ENCODE measurements around the gene TAPBP.
"Not testable (repeated sequence)": the region's sequence is repeated elsewhere in the genome, so short reads cannot be mapped to it uniquely, and the experiment has no call there.

Gene TAPBP

DNA sequence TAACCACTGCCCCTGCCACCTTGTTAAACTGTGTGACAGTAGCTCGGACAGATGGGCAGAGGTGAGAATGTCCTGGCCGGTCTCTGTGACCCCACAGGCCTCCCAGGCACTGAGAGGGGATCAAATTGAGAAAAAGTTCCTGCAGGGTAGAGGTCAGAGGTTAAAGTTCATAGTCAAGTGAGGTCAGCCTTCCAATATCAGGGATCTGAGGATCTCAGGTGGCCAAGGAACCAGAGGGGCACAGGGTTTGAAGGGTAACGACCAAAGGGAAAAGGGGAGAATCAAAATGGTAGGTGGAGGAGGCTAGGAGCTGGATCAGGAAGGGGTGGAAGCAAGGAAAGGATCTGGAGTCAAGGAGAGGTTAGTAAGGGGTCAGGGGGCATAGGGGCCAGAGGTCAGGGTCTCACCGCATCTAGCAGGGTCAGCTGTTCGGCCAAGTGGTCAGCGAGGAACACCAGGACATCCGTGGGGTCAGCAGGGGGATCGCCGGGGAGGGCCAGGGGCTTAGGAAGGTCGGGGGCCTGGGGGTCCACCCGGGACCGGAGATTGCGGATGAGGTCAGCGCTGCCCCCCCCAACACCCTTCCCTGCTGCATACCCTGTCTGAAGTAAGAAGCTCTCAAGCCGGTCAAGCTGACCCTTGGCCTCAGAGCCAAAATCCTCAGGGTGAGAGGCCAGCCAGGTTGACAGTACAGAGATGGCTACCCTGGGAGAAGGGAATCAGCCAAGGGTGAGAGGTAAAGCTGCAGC, 18.1 kb downstream of the TAPBP start:
- H3K27ac Mint-ChIP-seq, result peak overlapping the region; percentile 85
- no peak overlapping the region for H3K4me3 Mint-ChIP-seq
- no peaks in the 10 kb centered on the region for H3K9me3 Mint-ChIP-seq
- peaks cover 36% of the 10 kb centered on the region for H3K4me1 Mint-ChIP-seq (ENCODE audit: low read depth)
- peaks cover 70% of the 10 kb centered on the region for H3K36me3 Mint-ChIP-seq (ENCODE audit: low read depth)
- DNase-seq, result no peak
- H3K27me3 Mint-ChIP-seq, result no peaks in the 10 kb centered on the region

DNA sequence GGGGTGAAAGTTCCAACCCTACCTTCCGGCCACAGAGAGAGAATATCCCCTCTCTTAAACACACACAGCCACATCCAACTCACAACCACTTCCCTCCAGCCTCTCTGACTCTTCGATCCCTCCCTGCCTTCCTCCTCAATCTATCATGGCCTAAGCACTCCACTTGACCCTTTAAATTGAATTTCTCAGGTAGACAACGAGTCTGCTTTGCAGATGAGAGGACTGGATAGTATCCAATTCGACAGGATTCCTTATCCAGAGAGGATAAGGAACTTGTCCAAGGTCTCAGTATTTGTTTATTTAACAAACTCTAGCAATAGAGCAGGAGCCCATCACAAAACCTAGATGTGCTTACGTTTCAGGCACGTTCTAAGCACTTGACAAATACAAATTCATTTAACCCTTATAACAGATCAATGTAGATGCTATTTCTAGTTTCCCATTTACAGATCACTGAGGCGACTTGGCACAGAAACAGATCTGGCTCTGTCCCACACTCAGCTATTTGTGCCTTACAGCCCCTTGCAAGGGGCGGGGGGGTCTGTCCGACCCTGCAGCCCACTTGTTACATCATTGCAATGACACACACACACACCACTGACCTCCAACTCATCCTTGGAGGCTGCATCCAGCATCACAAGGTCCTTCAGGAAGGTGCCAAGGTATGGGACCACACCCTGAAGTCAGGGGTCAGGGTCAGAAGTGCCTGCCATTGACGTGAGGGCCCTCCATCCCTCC, 19.6 kb downstream of the TAPBP start:
- H3K9me3 Mint-ChIP-seq, result no peaks in the 10 kb centered on the region
- peaks cover 30% of the 10 kb centered on the region for H3K4me1 Mint-ChIP-seq (ENCODE audit: low read depth)
- H3K27ac Mint-ChIP-seq, result peak overlapping the region; percentile 52
- no peaks in the 10 kb centered on the region for H3K27me3 Mint-ChIP-seq
- peaks cover 70% of the 10 kb centered on the region for H3K36me3 Mint-ChIP-seq (ENCODE audit: low read depth)
- no peak for DNase-seq
- H3K4me3 Mint-ChIP-seq, result no peak overlapping the region

DNA sequence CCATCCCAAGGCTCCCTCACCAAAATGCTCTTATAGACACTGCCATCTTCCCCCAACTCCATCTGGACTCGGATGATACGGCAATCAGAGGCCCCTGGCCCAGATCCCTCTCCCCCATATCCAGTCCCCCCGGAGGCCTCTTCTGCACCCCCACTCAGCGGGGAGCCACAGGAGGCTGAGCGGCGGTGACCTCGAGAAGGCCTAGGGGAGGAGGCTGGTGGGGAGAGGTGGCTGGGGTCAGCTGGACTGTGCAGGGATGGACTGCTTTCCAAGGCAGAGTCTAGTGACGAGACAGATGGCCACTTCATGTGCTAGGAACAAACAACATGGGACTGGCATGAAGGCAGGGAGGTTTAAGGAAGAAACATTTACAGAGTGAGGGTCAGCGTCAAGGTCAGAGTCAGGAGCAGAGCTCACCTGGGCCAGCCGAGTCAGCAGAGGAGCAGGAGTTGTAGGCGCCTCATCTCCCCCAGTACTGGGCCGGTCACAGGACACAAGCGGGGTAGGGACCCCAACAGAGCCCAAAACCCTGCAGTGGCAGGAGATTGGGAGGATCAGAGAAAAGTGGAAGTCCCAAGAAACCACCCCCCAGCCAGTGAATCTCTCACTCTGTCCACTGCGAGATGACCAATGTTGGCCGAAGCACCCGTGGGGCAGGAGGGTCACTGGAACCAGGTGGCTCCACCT, 20.7 kb downstream of the TAPBP start:
- DNase-seq, result no peak
- no peak overlapping the region for H3K4me3 Mint-ChIP-seq
- no peaks in the 10 kb centered on the region for H3K27me3 Mint-ChIP-seq
- peaks cover 37% of the 10 kb centered on the region for H3K4me1 Mint-ChIP-seq (ENCODE audit: low read depth)
- H3K36me3 Mint-ChIP-seq (ENCODE audit: low read depth), result peaks cover 80% of the 10 kb centered on the region
- H3K27ac Mint-ChIP-seq, result peak overlapping the region; percentile 75
- H3K9me3 Mint-ChIP-seq, result no peaks in the 10 kb centered on the region

DNA sequence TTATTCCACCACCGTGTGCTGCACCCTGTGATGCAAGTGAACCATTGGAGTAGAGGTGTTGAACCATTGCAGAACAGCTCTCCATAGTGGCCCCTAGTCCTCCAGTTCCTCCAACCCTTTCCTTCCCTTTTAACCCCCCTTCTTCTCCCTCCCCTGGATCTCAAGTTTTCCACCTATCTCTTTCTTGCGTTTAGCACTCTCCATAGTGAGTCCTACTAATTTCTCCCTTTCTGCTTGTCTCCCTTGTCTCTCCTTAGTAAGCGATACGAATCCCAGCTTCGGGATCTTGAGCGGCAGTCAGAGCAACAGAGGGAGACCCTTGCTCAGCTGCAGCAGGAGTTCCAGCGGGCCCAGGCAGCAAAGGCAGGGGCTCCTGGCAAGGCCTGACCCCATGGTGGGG, 23.4 kb downstream of the TAPBP start:
- no peaks in the 10 kb centered on the region for H3K27me3 Mint-ChIP-seq
- peaks cover 91% of the 10 kb centered on the region for H3K36me3 Mint-ChIP-seq (ENCODE audit: low read depth)
- H3K9me3 Mint-ChIP-seq, result no peaks in the 10 kb centered on the region
- H3K27ac Mint-ChIP-seq, result peak overlapping the region; percentile 98
- DNase-seq, result no peak
- peaks cover 41% of the 10 kb centered on the region for H3K4me1 Mint-ChIP-seq (ENCODE audit: low read depth)
- peak overlapping the region; percentile 98 for H3K4me3 Mint-ChIP-seq

DNA sequence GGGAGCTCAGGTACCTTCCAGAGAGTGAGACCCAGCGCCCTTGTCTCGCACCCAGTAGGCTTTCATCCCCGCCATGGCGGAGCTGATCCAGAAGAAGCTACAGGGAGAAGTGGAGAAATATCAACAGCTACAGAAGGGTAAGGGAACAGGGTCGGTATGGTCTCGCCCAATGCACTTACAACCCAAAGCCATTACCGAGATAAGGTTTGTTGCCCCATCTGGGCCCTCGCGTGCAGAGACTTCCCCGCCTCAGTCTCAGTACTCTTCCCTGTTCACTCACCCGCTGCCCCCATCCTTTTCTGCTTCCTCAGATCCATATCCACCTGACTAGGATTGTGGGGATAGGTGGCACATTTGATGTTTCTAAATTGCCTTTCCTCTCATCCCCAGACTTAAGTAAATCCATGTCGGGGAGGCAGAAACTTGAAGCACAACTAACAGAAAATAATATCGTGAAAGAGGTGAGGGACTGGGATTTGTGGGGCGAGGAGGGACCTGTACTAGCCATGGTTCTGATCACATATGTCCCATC, 24.0 kb downstream of the TAPBP start:
- Mint-ChIP-seq H3K27me3 (no peaks in the 10 kb centered on the region), H3K27ac (peak overlapping the region; percentile 98), H3K36me3 (ENCODE audit: low read depth) (peaks cover 92% of the 10 kb centered on the region), H3K4me3 (peak overlapping the region; percentile 98), H3K4me1 (ENCODE audit: low read depth) (peaks cover 41% of the 10 kb centered on the region), H3K9me3 (no peaks in the 10 kb centered on the region)
- no peak for DNase-seq

DNA sequence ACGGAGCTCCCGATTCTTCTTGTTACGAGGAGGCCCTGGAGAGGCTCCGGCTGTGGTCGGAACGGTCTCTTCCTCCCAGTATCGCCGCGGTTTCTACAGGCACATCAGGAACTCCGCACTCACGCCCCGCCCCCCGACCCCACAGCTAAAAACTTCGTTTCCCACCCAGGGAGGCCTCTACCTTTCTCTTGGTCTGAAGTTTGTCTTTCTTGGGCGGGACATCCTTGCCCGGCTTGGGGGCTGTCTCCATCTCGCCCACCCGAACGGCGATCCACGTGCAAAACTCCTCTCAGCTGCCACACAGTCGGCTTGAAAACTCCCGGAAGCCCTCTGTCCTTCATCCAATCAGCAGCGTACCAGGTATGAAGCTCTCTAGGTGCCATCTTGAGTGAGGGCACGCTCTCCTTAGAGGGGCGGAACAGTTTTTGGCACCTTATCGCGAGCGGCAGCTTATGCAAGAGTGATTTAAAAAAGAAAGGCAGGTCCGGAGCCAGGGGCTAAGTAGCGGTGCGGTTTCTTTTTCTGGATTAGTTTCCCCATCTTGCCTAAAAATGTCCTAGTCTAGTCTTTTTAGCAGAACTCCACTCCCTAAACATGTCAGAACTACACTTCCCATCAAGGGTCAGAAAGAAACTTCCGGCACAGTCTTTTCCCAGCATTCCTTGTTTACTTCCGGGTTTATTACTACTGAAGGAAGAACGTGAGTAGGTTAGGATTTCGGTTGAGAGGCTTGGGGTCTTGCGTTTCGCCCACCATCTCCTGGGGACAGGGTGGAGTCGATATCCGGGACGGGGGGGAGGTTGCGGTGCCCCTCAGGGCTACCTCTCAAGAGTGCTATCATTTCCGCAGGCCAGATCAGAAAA, 24.7 kb downstream of the TAPBP start, which contains the start of the genes PFDN6 and WDR46:
TSS of gene PFDN6 (plus strand) at position 681 of the 863 bp plus-strand sequence. CDS start 256 bp downstream, outside the sequence.
TSS of gene WDR46 (minus strand) at position 319 of the 863 bp plus-strand sequence. CDS start at position 250, 69 bp downstream.
- Mint-ChIP-seq H3K36me3 (ENCODE audit: low read depth) (peaks cover 94% of the 10 kb centered on the region), H3K4me1 (ENCODE audit: low read depth) (peaks cover 43% of the 10 kb centered on the region), H3K4me3 (peak within 1 kb of the TSS; percentile 98), H3K27ac (peak within 1 kb of the TSS; percentile 98), H3K27me3 (no peaks in the 10 kb centered on the region), H3K9me3 (no peaks in the 10 kb centered on the region)
- peak; percentile 85 for DNase-seq

DNA sequence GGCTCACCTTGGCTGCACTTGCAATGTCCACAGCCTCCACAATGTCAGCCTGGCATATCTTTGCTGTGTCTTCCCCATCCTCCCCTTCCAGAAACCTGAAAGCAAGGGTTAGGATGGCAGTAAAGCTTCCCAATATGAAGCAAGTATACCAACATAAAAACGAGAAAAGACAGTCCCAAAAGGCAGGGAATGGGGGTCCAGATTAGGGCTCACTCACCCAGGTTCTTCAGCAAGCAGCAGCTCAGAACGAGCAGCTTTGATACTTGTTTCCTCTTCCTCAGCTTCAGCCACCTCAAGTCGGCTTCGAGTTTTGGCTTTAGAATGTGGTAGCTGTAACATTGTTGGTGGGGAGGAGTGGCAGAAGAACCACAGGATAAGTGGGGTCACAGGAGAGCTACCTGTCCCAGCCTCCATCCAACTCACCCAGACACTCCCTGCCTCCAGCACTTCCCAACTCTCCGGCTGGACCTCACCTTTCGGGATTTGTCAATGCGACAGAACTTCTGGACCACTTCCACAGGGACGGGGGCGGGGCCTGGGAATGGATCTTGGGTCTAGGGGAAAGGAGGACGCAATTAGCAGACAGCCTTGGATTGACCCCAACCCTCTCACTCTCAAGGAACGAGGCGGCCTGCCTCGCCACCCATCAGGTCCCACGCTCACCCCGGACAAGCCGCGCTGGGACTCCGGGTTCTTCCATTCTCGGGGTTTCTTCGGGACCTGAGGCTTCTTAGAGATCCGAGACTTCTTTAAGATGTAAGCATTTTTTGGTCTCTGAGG, 25.5 kb downstream of the TAPBP start:
- Mint-ChIP-seq H3K4me3 (peak overlapping the region; percentile 98), H3K27ac (peak overlapping the region; percentile 98), H3K36me3 (ENCODE audit: low read depth) (peaks cover 97% of the 10 kb centered on the region), H3K4me1 (ENCODE audit: low read depth) (peaks cover 43% of the 10 kb centered on the region), H3K27me3 (no peaks in the 10 kb centered on the region), H3K9me3 (no peaks in the 10 kb centered on the region)
- no peak for DNase-seq

DNA sequence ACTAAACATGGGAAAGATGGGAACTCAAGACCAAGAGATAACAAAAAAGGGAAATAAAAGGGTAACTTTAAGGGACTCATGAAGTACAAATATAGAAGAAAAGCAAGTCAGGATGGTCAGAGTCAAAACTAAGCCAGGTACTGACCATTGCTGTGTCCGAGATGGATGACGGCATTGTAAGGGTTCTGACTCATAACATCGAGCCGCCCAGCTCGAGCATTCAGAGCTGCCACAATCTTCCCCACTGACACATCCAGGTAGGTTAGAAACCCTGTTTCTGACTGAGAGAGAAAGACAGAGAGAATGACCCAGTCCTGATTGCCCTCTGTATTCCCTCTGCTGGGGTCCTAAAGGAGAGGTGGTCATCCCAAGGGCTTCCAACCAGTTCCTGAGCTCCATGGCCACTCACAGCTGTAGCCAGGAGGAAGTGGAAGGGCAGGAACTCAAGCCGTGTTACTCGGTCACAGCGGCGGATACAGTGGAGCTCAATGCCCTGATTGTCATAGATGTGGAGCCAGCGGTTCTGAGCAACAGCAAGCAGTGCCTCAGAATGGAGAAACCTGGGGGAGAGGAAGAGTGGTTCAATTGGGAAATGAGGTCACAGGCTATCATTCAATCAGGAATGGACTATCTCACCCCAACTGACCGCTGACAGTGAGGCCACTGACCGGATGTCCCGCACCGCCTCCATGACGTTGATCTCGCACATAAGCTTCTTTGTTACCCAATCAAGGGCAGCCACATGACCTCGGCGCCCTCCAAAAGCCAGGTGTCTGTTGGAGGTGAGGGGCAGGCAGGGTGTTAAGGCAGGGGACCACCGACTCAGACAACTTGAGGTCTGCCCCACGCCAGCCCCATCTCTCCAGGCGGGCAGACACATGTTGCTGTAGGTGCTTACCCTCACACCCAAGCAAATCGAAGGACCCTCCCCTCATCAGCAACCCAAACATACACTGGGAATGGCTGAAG, 26.6 kb downstream of the TAPBP start:
- peaks cover 42% of the 10 kb centered on the region for H3K4me1 Mint-ChIP-seq (ENCODE audit: low read depth)
- peak overlapping the region; percentile 98 for H3K4me3 Mint-ChIP-seq
- no peak for DNase-seq
- H3K36me3 Mint-ChIP-seq (ENCODE audit: low read depth), result peaks cover 95% of the 10 kb centered on the region
- no peaks in the 10 kb centered on the region for H3K9me3 Mint-ChIP-seq
- H3K27ac Mint-ChIP-seq, result peak overlapping the region; percentile 98
- H3K27me3 Mint-ChIP-seq, result no peaks in the 10 kb centered on the region

DNA sequence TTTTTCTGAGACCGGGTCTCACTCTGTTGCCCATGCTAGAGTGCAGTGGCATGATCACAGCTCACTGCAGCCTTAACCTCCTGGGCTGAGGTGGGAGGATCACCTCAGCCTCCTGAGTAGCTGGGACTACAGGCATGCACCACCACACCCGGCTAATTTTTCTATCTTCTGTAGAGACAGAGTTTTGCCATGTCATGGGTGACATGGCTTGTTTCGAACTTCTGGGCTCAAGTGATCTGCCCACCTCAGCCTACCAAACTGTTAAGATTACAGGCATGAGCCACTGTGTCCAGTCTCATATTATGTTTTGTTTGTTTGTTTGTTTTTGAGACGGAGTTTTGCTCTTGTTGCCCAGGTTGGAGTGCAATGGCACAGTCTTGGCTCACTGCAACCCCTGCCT, 28.7 kb downstream of the TAPBP start:
- Mint-ChIP-seq H3K4me1 (ENCODE audit: low read depth) (peaks cover 40% of the 10 kb centered on the region), H3K27ac (peak overlapping the region; percentile 29), H3K36me3 (ENCODE audit: low read depth) (peaks cover 95% of the 10 kb centered on the region)
- not testable (repeated sequence) for H3K27me3 Mint-ChIP-seq, DNase-seq, H3K9me3 Mint-ChIP-seq, H3K4me3 Mint-ChIP-seq

DNA sequence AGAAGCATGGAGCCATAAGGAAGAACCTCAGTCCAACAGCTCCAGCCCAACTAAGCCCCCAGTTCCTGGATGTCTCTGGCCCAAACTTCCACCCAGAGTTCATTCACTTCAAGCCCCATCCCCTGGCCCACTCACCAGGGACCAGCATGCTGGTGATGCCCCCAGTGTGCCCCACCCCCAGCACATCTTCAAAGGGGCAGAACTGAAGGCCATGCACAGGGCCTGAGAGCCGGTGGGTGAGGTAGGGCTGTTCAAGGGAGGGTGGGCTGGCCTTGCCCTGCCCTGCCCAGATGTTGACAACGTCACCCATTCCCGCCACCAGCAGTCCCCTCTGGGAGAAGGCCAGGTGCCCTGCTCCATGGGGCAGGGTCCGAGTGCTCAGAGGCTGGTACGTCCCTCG, 33.3 kb downstream of the TAPBP start:
- Mint-ChIP-seq H3K9me3 (no peaks in the 10 kb centered on the region), H3K27me3 (no peaks in the 10 kb centered on the region), H3K36me3 (ENCODE audit: low read depth) (peaks cover 92% of the 10 kb centered on the region), H3K4me1 (ENCODE audit: low read depth) (peaks cover 39% of the 10 kb centered on the region), H3K4me3 (no peak overlapping the region), H3K27ac (peak overlapping the region; percentile 93)
- DNase-seq, result no peak

DNA sequence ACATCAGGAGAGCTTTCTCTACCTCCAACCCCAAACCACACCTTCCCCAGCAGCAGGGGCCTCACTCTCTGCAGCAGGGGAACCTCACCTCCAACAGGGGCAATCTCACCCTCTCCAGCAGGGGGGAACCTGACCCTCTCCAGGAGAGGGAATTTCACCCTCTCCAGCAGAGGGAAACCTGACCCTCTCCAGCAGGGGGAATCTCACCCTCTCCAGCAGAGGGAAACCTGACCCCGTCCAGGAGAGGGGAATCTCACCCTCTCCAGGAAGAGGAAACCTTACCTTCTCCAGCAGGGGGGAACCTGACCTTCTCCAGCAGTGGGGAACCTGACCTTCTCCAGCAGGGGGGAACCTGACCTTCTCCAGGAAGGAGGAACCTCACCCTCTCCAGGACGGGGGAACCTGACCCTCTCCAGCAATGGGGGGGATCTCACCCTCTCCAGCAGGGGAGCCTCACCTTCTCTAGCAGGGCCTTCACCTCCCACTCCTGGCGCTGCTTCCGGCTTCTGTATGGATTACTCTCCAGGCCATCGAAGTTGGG, 33.8 kb downstream of the TAPBP start:
- Mint-ChIP-seq H3K27ac (peak overlapping the region; percentile 93), H3K36me3 (ENCODE audit: low read depth) (peaks cover 93% of the 10 kb centered on the region), H3K4me3 (no peak overlapping the region), H3K4me1 (ENCODE audit: low read depth) (peaks cover 44% of the 10 kb centered on the region), H3K9me3 (no peaks in the 10 kb centered on the region), H3K27me3 (no peaks in the 10 kb centered on the region)
- DNase-seq, result no peak

DNA sequence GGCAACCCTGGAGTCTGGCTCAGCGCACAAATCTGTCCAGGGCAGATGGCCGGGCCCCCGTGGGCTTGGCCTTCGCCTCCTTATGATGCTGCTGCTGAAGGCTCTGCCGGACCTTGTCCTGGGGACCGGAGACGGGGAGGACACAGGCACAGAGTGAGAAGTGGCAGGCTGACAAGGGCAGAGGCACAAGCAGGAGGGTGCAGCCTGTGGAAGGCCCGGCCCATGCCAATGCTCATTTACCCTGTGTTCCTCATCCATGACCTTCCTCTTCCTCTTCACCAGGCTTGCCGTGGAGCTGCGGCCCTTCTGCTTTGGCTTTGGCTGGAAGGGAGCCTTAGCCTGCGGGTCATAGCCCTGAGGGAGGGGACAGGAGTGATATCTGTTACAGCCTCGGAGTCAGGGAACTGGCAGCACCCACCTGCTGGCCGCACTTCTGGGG, 34.6 kb downstream of the TAPBP start:
- H3K4me3 Mint-ChIP-seq, result no peak overlapping the region

More for the DNA sequence above, 34.6 kb downstream of the TAPBP start:
- H3K27ac Mint-ChIP-seq, result peak overlapping the region; percentile 93
- H3K27me3 Mint-ChIP-seq, result no peaks in the 10 kb centered on the region
- peaks cover 51% of the 10 kb centered on the region for H3K4me1 Mint-ChIP-seq (ENCODE audit: low read depth)
- peaks cover 93% of the 10 kb centered on the region for H3K36me3 Mint-ChIP-seq (ENCODE audit: low read depth)
- no peak for DNase-seq
- no peaks in the 10 kb centered on the region for H3K9me3 Mint-ChIP-seq
